K562 (cell line): ENCODE results near the gene SPDYE3. TPM values are rescaled to one million over a fixed set of nuclear protein-coding genes. Genes with fewer than 3 reads are reported as not detected.
A peak's percentile ranks its signal among the peaks of the same experiment; 100 is the strongest.

ENCODE experiments used
- ATAC-seq: fragments of 200-7000 bp; cut with Tn5 transposase; 3 replicates; pipeline ENCODE4 v1.9.1; 2020; ENCODE audit warnings: moderate library complexity
- BruUV-seq: library from RNA; stranded (reverse); fragments of 400-500 nt; replicated peaks from 2 replicates; lab custom pipeline; 2021; lab: Mats Ljungman, UMichigan
- CTCF ChIA-PET: fragments of 300-600 bp; formaldehyde crosslinking; extraction: SDS; loops from one replicate; lab custom pipeline; 2021; ENCODE audit warnings: low intra/inter-chr PET ratio; lab: Yijun Ruan, JAX
- POLR2A ChIA-PET: fragments of 300-600, 350-650 bp; sonication (Branson Sonifier 250); formaldehyde crosslinking; extraction: SDS; loops from one replicate; lab custom pipeline; 2021; ENCODE audit warnings: antibody characterized with exemption, inconsistent platforms; lab: Yijun Ruan, JAX
- DNase-seq, 4 experiments: peaks; one replicate each; pipeline versions ENCODE4 v3.0.0 to v3.0.0-alpha.2; 2011 to 2018; ENCODE audit warnings: low spot score in 3 of 4, mixed read lengths in 3 of 4; ENCODE audit errors: extremely low read depth in 1 of 4
- FAIRE-seq: peaks from 2 replicates; lab custom pipeline; 2011; peaks lifted over from hg19 to GRCh38; lab: Jason Lieb, UNC
- H2AFZ ChIP-seq: 2 replicates; pipeline ENCODE4 v1.6.0; 2011; ENCODE audit warnings: low read depth, low read length, control low read depth, inconsistent platforms
- H3K27ac ChIP-seq: fragments of 200-600 bp; 3 replicates; pipeline ENCODE4 v1.8.0; 2011; ENCODE audit warnings: low read depth, mild to moderate bottlenecking, control low read depth, inconsistent platforms, low read length, moderate library complexity, mixed read lengths; ENCODE audit errors: extremely low read depth
- H3K27me3 ChIP-seq, 2 experiments: fragments of 300-600 bp in 1 of 2; 2 replicates in 1 of 2; 3 replicates in 1 of 2; pipeline versions ENCODE4 v1.6.0 to v1.8.0; 2011; ENCODE audit warnings: inconsistent platforms in 2 of 2, low read length in 2 of 2, mild to moderate bottlenecking in 1 of 2, mixed read lengths in 1 of 2, moderate library complexity in 1 of 2; ENCODE audit not compliant: control insufficient read depth in 2 of 2, insufficient read depth in 2 of 2
- H3K36me3 ChIP-seq: fragments of 300-600 bp; 3 replicates; pipeline ENCODE4 v1.8.0; 2011; ENCODE audit warnings: mild to moderate bottlenecking, low read length, inconsistent platforms; ENCODE audit not compliant: control insufficient read depth, insufficient read depth
- H3K4me1 ChIP-seq, 2 experiments: fragments of 200-600 bp in 1 of 2; replicated peaks in 1 of 2; 2 replicates in 1 of 2; 3 replicates in 1 of 2; pipeline versions ENCODE4 v1.5.1 to v1.8.0; 2011; ENCODE audit warnings: inconsistent platforms in 2 of 2, low read length in 2 of 2, mild to moderate bottlenecking in 1 of 2, mixed read lengths in 1 of 2, moderate library complexity in 1 of 2; ENCODE audit not compliant: control insufficient read depth in 2 of 2, insufficient read depth in 2 of 2
- H3K4me2 ChIP-seq: 2 replicates; pipeline ENCODE4 v1.6.1; 2011; ENCODE audit warnings: low read length, control low read depth, inconsistent platforms, mixed read lengths; ENCODE audit not compliant: insufficient read depth
- H3K4me3 ChIP-seq: fragments of 200-600 bp; sonication (generic), shearing (Covaris generic); 2 replicates; pipeline ENCODE4 v1.5.1; 2016; ENCODE audit warnings: control low read depth, inconsistent platforms
- H3K79me2 ChIP-seq: fragments of 200-600 bp; 3 replicates; pipeline ENCODE4 v1.8.0; 2011; ENCODE audit warnings: low read length, inconsistent platforms; ENCODE audit not compliant: control insufficient read depth, insufficient read depth
- H3K9ac ChIP-seq, 2 experiments: 2 replicates each; pipeline versions ENCODE4 v1.6.0 to v1.6.1; 2011; ENCODE audit warnings: low read depth in 2 of 2, low read length in 2 of 2, control low read depth in 1 of 2, inconsistent platforms in 1 of 2, mild to moderate bottlenecking in 1 of 2, mixed read lengths in 1 of 2; ENCODE audit not compliant: insufficient read depth in 1 of 2
- H3K9me1 ChIP-seq: one replicate; pipeline ENCODE4 v1.6.0; 2011; ENCODE audit warnings: inconsistent platforms, mild to moderate bottlenecking, low read length, moderate library complexity; ENCODE audit not compliant: control insufficient read depth, insufficient read depth
- H3K9me3 ChIP-seq: replicated peaks from 2 replicates; pipeline ENCODE4 v1.5.1; 2011; ENCODE audit warnings: low read depth, low read length, inconsistent platforms; ENCODE audit not compliant: control insufficient read depth, insufficient read depth
- H4K20me1 ChIP-seq: replicated peaks from 2 replicates; pipeline ENCODE4 v1.6.1; 2011; ENCODE audit warnings: low read length, inconsistent platforms, mixed read lengths; ENCODE audit not compliant: control insufficient read depth, insufficient read depth
- ATF6 ChIP-seq: sonication (generic); formaldehyde crosslinking; IDR thresholded peaks from 2 replicates; pipeline ENCODE4 v1.4.0; 2020; ENCODE audit warnings: mild to moderate bottlenecking, missing genetic modification reagents
- GTF2A2 ChIP-seq: IDR thresholded peaks from 2 replicates; pipeline ENCODE4 v1.6.1; 2016; ENCODE audit warnings: mild to moderate bottlenecking, missing genetic modification characterization, missing compliant biosample characterization
- ILF3 ChIP-seq: fragments of 450-650 bp; IDR thresholded peaks from 2 replicates; pipeline ENCODE4 v1.6.1; 2018; ENCODE audit warnings: antibody characterized with exemption, mild to moderate bottlenecking, moderate library complexity, borderline replicate concordance
- ILK ChIP-seq: fragments of 450-650 bp; IDR thresholded peaks from 2 replicates; pipeline ENCODE4 v1.6.1; 2016; ENCODE audit warnings: missing genetic modification characterization, low read depth, mild to moderate bottlenecking, missing compliant biosample characterization, moderate library complexity, borderline replicate concordance
- KLF10 ChIP-seq: fragments of 250-450 bp; sonication (Bioruptor Pico); IDR thresholded peaks from 2 replicates; pipeline ENCODE4 v1.6.1; 2021; ENCODE audit warnings: matching md5 sums
- NFE2 ChIP-seq: IDR thresholded peaks from 2 replicates; pipeline ENCODE4 v1.6.1; 2014; ENCODE audit warnings: antibody characterized with exemption, low read depth
- NFE2L1 ChIP-seq: fragments of 450-650 bp; IDR thresholded peaks from 2 replicates; pipeline ENCODE4 v1.6.1; 2016; ENCODE audit warnings: missing genetic modification characterization, low read depth, mild to moderate bottlenecking, missing compliant biosample characterization, moderate library complexity, borderline replicate concordance
- POLR2A ChIP-seq: fragments of 450-650 bp; conservative IDR thresholded peaks from 2 replicates; pipeline ENCODE4 v1.6.1; 2016
- POLR2AphosphoS5 ChIP-seq: IDR thresholded peaks from 2 replicates; pipeline ENCODE4 v1.6.1; 2011; ENCODE audit warnings: mild to moderate bottlenecking, low read depth, low read length, moderate library complexity; ENCODE audit not compliant: control insufficient read depth, insufficient read depth
- SMAD2 ChIP-seq: fragments of 150-350 bp; IDR thresholded peaks from 2 replicates; pipeline ENCODE4 v1.6.1; 2014; ENCODE audit warnings: low read depth, mild to moderate bottlenecking, low read length
- SP2 ChIP-seq: IDR thresholded peaks from 2 replicates; pipeline ENCODE4 v1.6.1; 2011; ENCODE audit warnings: mild to moderate bottlenecking, low read depth, low read length, moderate library complexity; ENCODE audit not compliant: poor library complexity, severe bottlenecking; ENCODE audit errors: extremely low read depth
- SPI1 ChIP-seq: IDR thresholded peaks from 2 replicates; pipeline ENCODE4 v1.6.1; 2011; ENCODE audit warnings: low read depth, low read length, control low read depth, borderline replicate concordance
- THRB ChIP-seq: fragments of 450-650 bp; formaldehyde crosslinking; conservative IDR thresholded peaks from 2 replicates; pipeline ENCODE4 v1.4.0; 2022; ENCODE audit warnings: mild to moderate bottlenecking, missing genetic modification characterization
- ZNF655 ChIP-seq: fragments of 250-450 bp; sonication (Bioruptor Pico); IDR thresholded peaks from 2 replicates; pipeline ENCODE4 v1.5.0; 2021
- ZNF76 ChIP-seq: fragments of 250-450 bp; sonication (Bioruptor Pico); IDR thresholded peaks from 2 replicates; pipeline ENCODE4 v1.4.0; 2020; ENCODE audit warnings: mild to moderate bottlenecking, moderate library complexity, borderline replicate concordance
- WGBS: fragments of 100-300 bp; shearing (Covaris generic); methylation state at CpG from one replicate; pipeline ENCODE4 v1.1.6; 2016; ENCODE audit warnings: low coverage, mixed read lengths; ENCODE audit not compliant: insufficient coverage; ENCODE audit errors: missing lambda C conversion rate; 5-methylcytosine and 5-hydroxymethylcytosine counted together
- in situ Hi-C: fragments of 300-500 bp; cut with MboI; formaldehyde crosslinking; loops from 4 replicates; pipeline ENCODE4 v1.15.0; 2018; ENCODE audit warnings: inconsistent platforms, mixed read lengths
- intact Hi-C: fragments of 100-400 bp; cut with micrococcal nuclease; formaldehyde crosslinking; loops from 2 replicates; pipeline ENCODE4 v1.14.2; 2022
- polyA plus RNA-seq, 8 experiments: library from polyadenylated mRNA; depleted of rRNA in 4 of 8; stranded (reverse) in 5 of 8; unstranded in 3 of 8; fragments of >200 nt; fragmentation: Nextera tagmentation in 2 of 8; fragmentation: Illumina TruSeq in 1 of 8; extraction: Ambion mirVana in 2 of 8; extraction: Trizol in 1 of 8; gene quantifications; 2 replicates each; pipeline versions ENCODE4 v1.2.1 to v1.2.3, GENCODE V29; 2011 to 2014; ENCODE audit warnings: inconsistent platforms in 1 of 8, missing spikeins in 1 of 8
- total RNA-seq, 7 experiments: library from RNA; depleted of rRNA in 6 of 7; stranded (reverse); fragments of >200 nt in 6 of 7; fragmentation: Illumina TruSeq in 2 of 7; extraction: Trizol in 2 of 7; gene quantifications; 2 replicates each; pipeline versions ENCODE4 v1.2.1 to v1.2.3, GENCODE V29; 2011 to 2021; ENCODE audit warnings: low replicate concordance in 1 of 7

Gene SPDYE3
- total and polyA plus RNA-seq, 9 of the 15 experiments (the other 6 are each of a cell fraction or from before 2014, with no cell fraction given) = 0.04 to 3.3 (median 1.2) TPM; not detected in 6

- no peak overlapping the region for H2AFZ ChIP-seq
- peaks cover 2 to 45% of the 10 kb centered on the region in 2 experiments; a peak in 3 of 5 replicates for H3K4me1 ChIP-seq
- 44% methylated on average over 4 of the region's 4 CpGs for WGBS
- no peak for TF ChIP-seq ZNF655
- peak; percentile 8; the same call in 1 of the 2 replicates for TF ChIP-seq POLR2A
- 0 out of 2 replicates have a peak, but pooled peaks have one; percentile 16 for TF ChIP-seq POLR2AphosphoS5
- TF ChIP-seq ILK (tag) = no peak
- no peak for TF ChIP-seq SMAD2
- no peak for TF ChIP-seq SP2
- no peak for TF ChIP-seq ZNF76 (CRISPR knock-in tag)
- no peak for TF ChIP-seq ATF6 (CRISPR knock-in tag)
- TF ChIP-seq THRB = 0 out of 2 replicates have a peak, but pooled peaks have one; percentile 47
- no peak for TF ChIP-seq KLF10 (CRISPR knock-in tag)
- no peak for TF ChIP-seq NFE2L1 (tag)
- no peak for TF ChIP-seq ILF3
- TF ChIP-seq GTF2A2 (tag) = no peak
- TF ChIP-seq NFE2 = no peak
- TF ChIP-seq SPI1 = no peak
- POLR2A ChIA-PET = interaction anchor here (0.5 to 0.6 kb wide), 3 partner anchors 12 to 756 kb away, joined by 3 read pairs; no protein-coding TSS in a partner anchor
- no peak overlapping the region for H3K4me3 ChIP-seq
- H4K20me1 ChIP-seq = no peaks in the 10 kb centered on the region
- ATAC-seq (no peak), DNase-seq (no peak), FAIRE-seq (no peak)
- no peaks in the 10 kb centered on the region for H3K9me1 ChIP-seq
- no peak overlapping the region for H3K27ac ChIP-seq
- BruUV-seq = no TSS peak
- no peaks in the 10 kb centered on the region for H3K27me3 ChIP-seq
- CTCF ChIA-PET = no interaction called here
- no peak overlapping the region for H3K4me2 ChIP-seq
- intact Hi-C loops = loop anchor here (5.0 kb wide), 1 partner anchor 37 kb away; no protein-coding TSS in a partner anchor
- in situ Hi-C loops = no loop called here
- peaks cover 11% of the 10 kb centered on the region; the same call in 1 of the 3 replicates for H3K36me3 ChIP-seq
- H3K9ac ChIP-seq = no peak overlapping the region; a peak in 1 of 4 replicates
- H3K79me2 ChIP-seq = no peaks in the 10 kb centered on the region
- H3K9me3 ChIP-seq = no peaks in the 10 kb centered on the region
Measured at GRCh38 chr7:100370303-100370702, 62.8 kb downstream of the SPDYE3 start.
